Parietal lobe (tissue), 1 donor: ENCODE measurements around the gene THSD4. TPM values are rescaled to one million over a fixed set of nuclear protein-coding genes. Genes with fewer than 3 reads are reported as not detected.

Source experiments
- total RNA-seq: library from RNA; depleted of rRNA; stranded (reverse); fragments of >200 nt; gene quantifications from one replicate; pipeline ENCODE4 v1.2.3, GENCODE V29; 2014

The THSD4 gene
- 0.94 TPM for total RNA-seq

DNA sequence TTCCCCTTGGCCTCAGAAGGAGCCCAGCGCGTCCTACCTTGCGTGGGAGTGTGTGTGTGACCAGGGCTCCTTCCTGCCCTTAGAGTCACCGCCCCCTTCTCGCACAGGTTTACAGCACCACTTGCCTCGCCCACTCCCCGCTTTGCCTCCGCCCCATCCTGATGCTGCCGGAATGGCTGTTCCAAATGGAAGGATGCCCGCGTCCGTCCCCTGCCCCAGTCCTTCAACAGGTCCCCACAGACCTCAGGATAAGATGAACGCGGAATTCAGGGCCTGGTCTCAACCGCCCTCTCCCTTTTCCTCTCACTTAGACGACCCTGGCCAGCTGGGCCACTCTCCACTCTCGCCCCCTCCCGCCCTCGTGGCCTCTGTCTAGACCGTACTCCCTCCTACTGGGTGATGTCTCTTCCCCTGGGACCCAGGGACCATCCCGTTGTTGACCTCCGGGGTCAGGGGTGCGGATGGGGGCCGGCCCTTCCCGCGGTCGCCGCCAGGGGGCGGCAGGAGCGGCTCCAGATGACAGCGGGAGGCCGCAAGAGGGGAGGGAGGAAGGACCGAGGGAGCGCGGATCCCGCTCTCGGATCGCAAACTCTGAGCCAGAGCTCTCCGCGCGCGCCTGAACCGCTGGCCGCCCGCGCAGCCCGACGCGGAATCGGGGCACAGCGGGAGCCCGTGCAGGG is at the start of gene THSD4:
TSS of gene THSD4 (plus strand) at position 585 of the 680 bp plus-strand sequence.

DNA sequence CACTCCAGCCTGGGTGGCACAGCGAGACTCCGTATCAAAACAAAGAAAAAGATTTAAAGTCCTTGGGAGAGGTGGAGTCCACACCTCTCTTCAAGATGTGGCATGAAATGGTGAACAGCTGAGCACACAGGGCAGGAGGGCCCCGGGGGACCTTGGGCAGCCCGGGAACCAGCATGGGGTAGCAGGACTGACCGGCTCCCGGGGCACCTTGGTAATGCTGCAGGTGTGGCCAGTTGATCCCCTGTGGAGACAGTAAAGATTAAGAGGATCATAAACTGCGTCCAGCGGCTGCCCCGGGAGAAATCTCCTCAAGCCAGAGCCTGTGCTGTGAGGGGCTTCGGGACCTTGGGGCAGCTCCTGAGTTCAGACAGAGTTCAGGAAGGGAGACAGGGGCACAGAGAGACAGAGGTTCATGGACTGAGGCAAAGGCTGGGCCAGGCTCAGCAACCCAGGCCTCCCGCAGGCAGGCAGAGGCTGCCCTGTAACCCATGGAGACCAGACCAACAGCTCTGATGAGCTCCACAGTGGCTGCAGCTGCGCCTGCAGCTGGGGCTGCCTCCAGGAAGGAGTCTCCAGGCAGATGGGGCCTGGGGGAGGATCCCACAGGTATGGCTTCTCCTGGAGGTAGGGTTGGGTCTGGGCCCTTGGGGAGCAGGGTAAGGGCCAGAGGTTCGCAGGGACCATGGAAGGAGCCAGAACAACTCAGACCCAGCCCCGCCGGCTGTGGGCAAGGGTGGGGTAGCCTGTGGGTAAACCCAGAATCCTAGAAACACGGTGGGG is 695.2 kb downstream of the THSD4 start, which contains the start of gene NR2E3:
TSS of gene NR2E3 (plus strand) at position 299 of the 780 bp plus-strand sequence. CDS start at position 489, 190 bp downstream.

Other genes with a start within 250 kb of the THSD4 start
- 4.1 TPM for gene THAP10, start 223.0 kb upstream of the THSD4 start, total RNA-seq
- gene LRRC49, start 222.6 kb upstream of the THSD4 start, total RNA-seq = 201 TPM